HepG2 (cell line): ENCODE results near the gene SNRNP200. TPM values are rescaled to one million over a fixed set of nuclear protein-coding genes. Genes with fewer than 3 reads are reported as not detected.

ENCODE experiments used
- ATAC-seq: fragments of 200-7000 bp; cut with Tn5 transposase; 3 replicates; pipeline ENCODE4 v1.9.1; 2020; ENCODE audit warnings: mild to moderate bottlenecking, moderate library complexity
- BruUV-seq: library from RNA; stranded (reverse); fragments of 400-500 nt; replicated peaks from 2 replicates; lab custom pipeline; 2021; lab: Mats Ljungman, UMichigan
- CTCF ChIA-PET: fragments of 300-600 bp; formaldehyde crosslinking; extraction: SDS; loops from one replicate; lab custom pipeline; 2021; ENCODE audit warnings: low total read pairs, inconsistent platforms, low intra/inter-chr PET ratio; lab: Yijun Ruan, JAX
- POLR2A ChIA-PET: fragments of 350-600 bp; sonication (Branson Sonifier 250); formaldehyde crosslinking; loops from one replicate; lab custom pipeline; 2020; ENCODE audit warnings: antibody characterized with exemption, inconsistent platforms; lab: Yijun Ruan, JAX
- DNase-seq: peaks from one replicate; pipeline ENCODE4 v3.0.0-alpha.2; 2015; ENCODE audit warnings: low spot score
- FAIRE-seq: peaks from 3 replicates; lab custom pipeline; 2011; peaks lifted over from hg19 to GRCh38; lab: Jason Lieb, UNC
- H2AFZ ChIP-seq: one replicate; pipeline ENCODE4 v1.6.1; 2011; ENCODE audit warnings: low read length, inconsistent platforms
- H3K27ac ChIP-seq: fragments of 300-600 bp; 3 replicates; pipeline ENCODE4 v1.8.0; 2011; ENCODE audit warnings: mixed run types, mild to moderate bottlenecking, mixed read lengths, low read length, inconsistent platforms; ENCODE audit not compliant: insufficient read depth; ENCODE audit errors: extremely low read length
- H3K27me3 ChIP-seq, 2 experiments: fragments of 200-600 bp in 1 of 2; 2 replicates in 1 of 2; 3 replicates in 1 of 2; pipeline versions ENCODE4 v1.6.0 to v1.8.0; 2011; ENCODE audit warnings: low read length in 2 of 2, mild to moderate bottlenecking in 2 of 2, moderate library complexity in 2 of 2, inconsistent platforms in 1 of 2; ENCODE audit not compliant: insufficient read depth in 2 of 2, control insufficient read depth in 1 of 2
- H3K36me3 ChIP-seq, 2 experiments: fragments of 200-600 bp in 1 of 2; replicated peaks in 1 of 2; 2 replicates in 1 of 2; 3 replicates in 1 of 2; pipeline versions ENCODE4 v1.5.1 to v1.8.0; 2011; ENCODE audit warnings: low read length in 2 of 2, inconsistent platforms in 1 of 2; ENCODE audit not compliant: insufficient read depth in 2 of 2, control insufficient read depth in 1 of 2
- H3K4me1 ChIP-seq: 2 replicates; pipeline ENCODE4 v1.5.1; 2012; ENCODE audit warnings: low read length, inconsistent platforms; ENCODE audit not compliant: insufficient read depth
- H3K4me2 ChIP-seq: 2 replicates; pipeline ENCODE4 v1.6.0; 2011; ENCODE audit warnings: low read depth, low read length, inconsistent platforms
- H3K4me3 ChIP-seq, 3 experiments: fragments of 200-600 bp in 1 of 3; sonication (generic), shearing (Covaris generic) in 1 of 3; replicated peaks in 1 of 3; 2 replicates each; pipeline ENCODE4 v1.5.1; 2011 to 2016; ENCODE audit warnings: low read length in 3 of 3, inconsistent platforms in 2 of 3, low read depth in 2 of 3, mild to moderate bottlenecking in 2 of 3, control low read depth in 1 of 3, mixed read lengths in 1 of 3; ENCODE audit not compliant: insufficient read depth in 1 of 3
- H3K79me2 ChIP-seq: one replicate; pipeline ENCODE4 v1.6.1; 2011; ENCODE audit warnings: low read length, inconsistent platforms; ENCODE audit not compliant: insufficient read depth
- H3K9ac ChIP-seq: 2 replicates; pipeline ENCODE4 v1.6.0; 2011; ENCODE audit warnings: mild to moderate bottlenecking, low read depth, low read length, inconsistent platforms; ENCODE audit not compliant: insufficient read depth
- H3K9me3 ChIP-seq: 2 replicates; pipeline ENCODE4 v1.5.1; 2012; ENCODE audit warnings: mild to moderate bottlenecking, low read length
- H4K20me1 ChIP-seq: 2 replicates; pipeline ENCODE4 v1.6.0; 2011; ENCODE audit warnings: inconsistent platforms, mild to moderate bottlenecking, low read length, moderate library complexity; ENCODE audit not compliant: insufficient read depth
- ETV5 ChIP-seq: IDR thresholded peaks from 2 replicates; pipeline ENCODE4 v1.6.1; 2018; ENCODE audit warnings: missing biosample characterization, missing genetic modification reagents, inconsistent platforms, borderline replicate concordance
- FOSL2 ChIP-seq: sonication (generic); formaldehyde crosslinking; IDR thresholded peaks from 2 replicates; pipeline ENCODE4 v1.4.0; 2020; ENCODE audit warnings: missing genetic modification reagents
- FOXP1 ChIP-seq, 2 experiments: fragments of 450-650 bp in 1 of 2; IDR thresholded peaks; 2 replicates each; pipeline ENCODE4 v1.6.1; 2017 to 2018; ENCODE audit warnings: antibody characterized with exemption in 1 of 2
- HMG20A ChIP-seq: IDR thresholded peaks from 2 replicates; pipeline ENCODE4 v1.6.1; 2016; ENCODE audit warnings: borderline replicate concordance
- MBNL3 ChIP-seq: fragments of 250-450 bp; sonication (Bioruptor Pico); conservative IDR thresholded peaks from 2 replicates; pipeline ENCODE4 v1.8.0; 2022; ENCODE audit warnings: mild to moderate bottlenecking, inconsistent platforms
- ZNF205 ChIP-seq: IDR thresholded peaks from 2 replicates; pipeline ENCODE4 v1.6.1; 2018; ENCODE audit warnings: missing biosample characterization, missing genetic modification reagents
- ZNF354B ChIP-seq: sonication (generic); formaldehyde crosslinking; IDR thresholded peaks from 2 replicates; pipeline ENCODE4 v1.8.0; 2022; ENCODE audit warnings: mild to moderate bottlenecking, missing genetic modification reagents
- WGBS: methylation state at CpG from one replicate; pipeline ENCODE4 v1.1.6; 2017; ENCODE audit warnings: low lambda C conversion rate; 5-methylcytosine and 5-hydroxymethylcytosine counted together
- in situ Hi-C: cut with HindIII; loops from 2 replicates; pipeline ENCODE4 v1.10.0; 2017; ENCODE audit warnings: low pct_unique_long_range_greater_than_20kb; ENCODE audit not compliant: extremely low pct_ligation_motif_present
- intact Hi-C: fragments of 100-400 bp; cut with micrococcal nuclease; formaldehyde crosslinking; loops from one replicate; pipeline ENCODE4 v1.10.0; 2022; ENCODE audit not compliant: unreplicated experiment
- polyA plus RNA-seq, 8 experiments: library from polyadenylated mRNA; depleted of rRNA in 3 of 8; stranded (reverse) in 7 of 8; unstranded in 1 of 8; fragments of >200 nt; fragmentation: Illumina TruSeq in 4 of 8; extraction: Trizol in 4 of 8; gene quantifications; 2 replicates each; pipeline versions ENCODE4 v1.2.1 to v1.2.3, GENCODE V29; 2011 to 2016; ENCODE audit warnings: low read depth in 4 of 8, missing spikeins in 1 of 8, mixed read lengths in 1 of 8; ENCODE audit not compliant: insufficient read depth in 1 of 8
- total RNA-seq, 5 experiments: library from RNA; depleted of rRNA; stranded (reverse); fragments of >200 nt; fragmentation: Illumina TruSeq; extraction: Trizol; gene quantifications; 2 replicates each; pipeline ENCODE4 v1.2.3, GENCODE V29; 2016; ENCODE audit warnings: low read depth in 1 of 5
- TF ChIP-seq, protein P1 (sequence below): sonication (generic); formaldehyde crosslinking; IDR thresholded peaks from 2 replicates; pipeline ENCODE4 v1.8.0; 2022; ENCODE audit warnings: mild to moderate bottlenecking, missing genetic modification reagents, moderate library complexity
- TF ChIP-seq, protein P2 (sequence below): sonication (generic); formaldehyde crosslinking; conservative IDR thresholded peaks from 2 replicates; pipeline ENCODE4 v1.4.0; 2020; ENCODE audit warnings: missing genetic modification reagents
- TF ChIP-seq, protein P3 (sequence below): sonication (generic); formaldehyde crosslinking; IDR thresholded peaks from 2 replicates; pipeline ENCODE4 v1.5.0; 2020; ENCODE audit warnings: mild to moderate bottlenecking, missing genetic modification reagents, borderline replicate concordance

The SNRNP200 gene
- total and polyA plus RNA-seq, 2 of the 13 experiments (the other 11 are each of a cell fraction or from before 2014, with no cell fraction given) = 99.0 to 232 TPM

GRCh38 chr2:96315400-96316071, 10.2 kb upstream of the SNRNP200 start:
- no peaks in the 10 kb centered on the region for H3K9me3 ChIP-seq
- peak; percentile 39 for DNase-seq
- 52% methylated on average over 7 of the region's 7 CpGs for WGBS
- no peak for FAIRE-seq
- H3K79me2 ChIP-seq = no peaks in the 10 kb centered on the region
- H4K20me1 ChIP-seq = no peaks in the 10 kb centered on the region
- no peak overlapping the region for H3K4me3 ChIP-seq
- ATAC-seq = no peak
- peak overlapping the region; percentile 24; the same call in 1 of the 2 replicates for H3K4me2 ChIP-seq
- CTCF ChIA-PET = no interaction called here
- H3K36me3 ChIP-seq = no peaks in the 10 kb centered on the region
- POLR2A ChIA-PET = interaction anchor here (1.9 kb wide), 1 partner anchor 10 kb away, joined by 11 read pairs; the partner anchor contains the start of gene SNRNP200
- in situ Hi-C loops (no loop called here), intact Hi-C loops (no loop called here)
- H3K27me3 ChIP-seq = peaks cover 0 to 3% of the 10 kb centered on the region in 2 experiments; a peak in 1 of 5 replicates
- H3K4me1 ChIP-seq = peaks cover 43% of the 10 kb centered on the region
- TF ChIP-seq, protein P1, sequence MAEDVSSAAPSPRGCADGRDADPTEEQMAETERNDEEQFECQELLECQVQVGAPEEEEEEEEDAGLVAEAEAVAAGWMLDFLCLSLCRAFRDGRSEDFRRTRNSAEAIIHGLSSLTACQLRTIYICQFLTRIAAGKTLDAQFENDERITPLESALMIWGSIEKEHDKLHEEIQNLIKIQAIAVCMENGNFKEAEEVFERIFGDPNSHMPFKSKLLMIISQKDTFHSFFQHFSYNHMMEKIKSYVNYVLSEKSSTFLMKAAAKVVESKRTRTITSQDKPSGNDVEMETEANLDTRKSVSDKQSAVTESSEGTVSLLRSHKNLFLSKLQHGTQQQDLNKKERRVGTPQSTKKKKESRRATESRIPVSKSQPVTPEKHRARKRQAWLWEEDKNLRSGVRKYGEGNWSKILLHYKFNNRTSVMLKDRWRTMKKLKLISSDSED (CRISPR knock-in tag) = no peak
- TF ChIP-seq HMG20A (CRISPR knock-in tag) (peak; percentile 14; the same call in 1 of the 2 replicates), FOXP1 (IDR thresholded peaks at IDR 0.05) (no peak), FOXP1 (CRISPR knock-in tag; IDR thresholded peaks at IDR 0.05) (peak; percentile 8; the same call in 1 of the 2 replicates), MBNL3 (CRISPR knock-in tag) (no peak), FOSL2 (CRISPR knock-in tag) (peak; percentile 82), ZNF354B (0 out of 2 replicates have a peak, but pooled peaks have one; percentile 50), ZNF205 (CRISPR knock-in tag) (no peak), ETV5 (CRISPR knock-in tag) (peak; percentile 14; the same call in 1 of the 2 replicates)
- TF ChIP-seq, protein P2, sequence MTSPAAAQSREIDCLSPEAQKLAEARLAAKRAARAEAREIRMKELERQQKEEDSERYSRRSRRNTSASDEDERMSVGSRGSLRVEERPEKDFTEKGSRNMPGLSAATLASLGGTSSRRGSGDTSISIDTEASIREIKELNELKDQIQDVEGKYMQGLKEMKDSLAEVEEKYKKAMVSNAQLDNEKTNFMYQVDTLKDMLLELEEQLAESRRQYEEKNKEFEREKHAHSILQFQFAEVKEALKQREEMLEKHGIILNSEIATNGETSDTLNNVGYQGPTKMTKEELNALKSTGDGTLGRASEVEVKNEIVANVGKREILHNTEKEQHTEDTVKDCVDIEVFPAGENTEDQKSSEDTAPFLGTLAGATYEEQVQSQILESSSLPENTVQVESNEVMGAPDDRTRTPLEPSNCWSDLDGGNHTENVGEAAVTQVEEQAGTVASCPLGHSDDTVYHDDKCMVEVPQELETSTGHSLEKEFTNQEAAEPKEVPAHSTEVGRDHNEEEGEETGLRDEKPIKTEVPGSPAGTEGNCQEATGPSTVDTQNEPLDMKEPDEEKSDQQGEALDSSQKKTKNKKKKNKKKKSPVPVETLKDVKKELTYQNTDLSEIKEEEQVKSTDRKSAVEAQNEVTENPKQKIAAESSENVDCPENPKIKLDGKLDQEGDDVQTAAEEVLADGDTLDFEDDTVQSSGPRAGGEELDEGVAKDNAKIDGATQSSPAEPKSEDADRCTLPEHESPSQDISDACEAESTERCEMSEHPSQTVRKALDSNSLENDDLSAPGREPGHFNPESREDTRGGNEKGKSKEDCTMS (CRISPR knock-in tag) = no peak
- TF ChIP-seq, protein P3, sequence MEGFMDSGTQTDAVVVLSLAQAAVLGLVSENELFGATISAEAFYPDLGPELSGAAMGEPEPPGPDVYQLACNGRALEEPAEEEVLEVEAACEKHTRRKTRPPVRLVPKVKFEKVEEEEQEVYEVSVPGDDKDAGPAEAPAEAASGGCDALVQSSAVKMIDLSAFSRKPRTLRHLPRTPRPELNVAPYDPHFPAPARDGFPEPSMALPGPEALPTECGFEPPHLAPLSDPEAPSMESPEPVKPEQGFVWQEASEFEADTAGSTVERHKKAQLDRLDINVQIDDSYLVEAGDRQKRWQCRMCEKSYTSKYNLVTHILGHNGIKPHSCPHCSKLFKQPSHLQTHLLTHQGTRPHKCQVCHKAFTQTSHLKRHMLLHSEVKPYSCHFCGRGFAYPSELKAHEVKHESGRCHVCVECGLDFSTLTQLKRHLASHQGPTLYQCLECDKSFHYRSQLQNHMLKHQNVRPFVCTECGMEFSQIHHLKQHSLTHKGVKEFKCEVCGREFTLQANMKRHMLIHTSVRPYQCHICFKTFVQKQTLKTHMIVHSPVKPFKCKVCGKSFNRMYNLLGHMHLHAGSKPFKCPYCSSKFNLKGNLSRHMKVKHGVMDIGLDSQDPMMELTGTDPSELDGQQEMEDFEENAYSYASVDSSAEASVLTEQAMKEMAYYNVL (CRISPR knock-in tag) = no peak
- H3K9ac ChIP-seq = no peak overlapping the region
- no peak overlapping the region for H2AFZ ChIP-seq
- no TSS peak for BruUV-seq
- H3K27ac ChIP-seq = no peak overlapping the region
